MM.1S (cell line): ENCODE results near the gene TCERG1.

Experiments
- CTCF ChIP-seq: fragments of 300-600 bp; sonication (generic); IDR thresholded peaks from 2 replicates; pipeline ENCODE4 v1.5.1; 2016; ENCODE audit warnings: antibody characterized with exemption, low read length, mixed read lengths
- EZH2phosphoT487 ChIP-seq: fragments of 300-600 bp; sonication (generic); IDR thresholded peaks from 2 replicates; pipeline ENCODE4 v1.6.1; 2018; ENCODE audit warnings: antibody characterized with exemption, low read length

GRCh38 chr5:146490089-146490843, 43.1 kb downstream of the TCERG1 start:
- TF ChIP-seq EZH2phosphoT487, result no peak
- no peak for TF ChIP-seq CTCF
